Right lobe of liver (tissue), 6 donors: ENCODE data around the gene APBA1. TPM values are rescaled to one million over a fixed set of nuclear protein-coding genes. Genes with fewer than 3 reads are reported as not detected.
A peak's percentile ranks its signal among the peaks of the same experiment; 100 is the strongest.

Experiments used
- ATAC-seq, 4 donors: fragments of 200-7000 bp; cut with Tn5 transposase; one replicate each; pipeline ENCODE4 v1.9.1; 2020; ENCODE audit warnings: mild to moderate bottlenecking in 4 of 4, moderate library complexity in 4 of 4
- DNase-seq, 3 donors: peaks; one replicate each; pipeline ENCODE4 v3.0.0-alpha.2; 2020
- H3K27ac ChIP-seq, 3 donors: fragments of 200-600 bp; one replicate each; pipeline ENCODE4 v1.8.0; 2022
- H3K27me3 ChIP-seq, 2 donors: fragments of 200-600 bp; one replicate each; pipeline ENCODE4 v1.8.0; 2022
- H3K36me3 ChIP-seq, 4 donors: fragments of 200-600 bp; sonication (generic) in 1 of 4; one replicate each; pipeline versions ENCODE4 v1.5.1 to v1.8.0; 2017 to 2022; ENCODE audit warnings: control low read depth in 1 of 4
- H3K4me1 ChIP-seq, 4 donors: fragments of 200-600 bp; sonication (generic) in 1 of 4; one replicate each; pipeline versions ENCODE4 v1.5.1 to v1.8.0; 2017 to 2022; ENCODE audit warnings: control low read depth in 1 of 4
- H3K4me3 ChIP-seq, 3 donors: fragments of 200-600 bp; one replicate each; pipeline ENCODE4 v1.8.0; 2022
- H3K9me3 ChIP-seq, 4 donors: fragments of 200-600 bp; sonication (generic) in 1 of 4; one replicate each; pipeline versions ENCODE4 v1.5.1 to v1.8.0; 2017 to 2022; ENCODE audit warnings: control low read depth in 1 of 4
- CTCF ChIP-seq, 4 donors: fragments of 200-600 bp in 3 of 4; fragments of 450-650 bp in 1 of 4; IDR thresholded peaks; one replicate each; pipeline versions ENCODE4 v1.5.1 to v1.8.0; 2016 to 2022; ENCODE audit warnings: antibody characterized with exemption in 4 of 4, mild to moderate bottlenecking in 2 of 4
- POLR2A ChIP-seq: fragments of 450-650 bp; IDR thresholded peaks from one replicate; pipeline ENCODE4 v1.6.1; 2017; ENCODE audit warnings: antibody characterized with exemption, mild to moderate bottlenecking
- WGBS: methylation state at CpG from one replicate; pipeline ENCODE4 v1.1.6; 2018; ENCODE audit warnings: low coverage, low lambda C conversion rate; ENCODE audit not compliant: insufficient coverage; ENCODE audit errors: missing lambda C conversion rate; 5-methylcytosine and 5-hydroxymethylcytosine counted together
- intact Hi-C, 2 donors: fragments of 100-400 bp; cut with DNase I; formaldehyde crosslinking; loops; one replicate each; pipeline versions ENCODE4 v1.11.2 to v1.14.1; 2022
- total RNA-seq, 6 experiments: library from RNA; depleted of rRNA in 2 of 6; stranded (reverse); fragments of >200 nt in 2 of 6; fragmentation: NEBNext Ultra II Directional in 3 of 6; extraction: Animal tissue kit (Norgen Biotek cat#: 25700) in 3 of 6; gene quantifications; one replicate each; pipeline versions ENCODE4 v1.1.0 to v1.2.4, GENCODE V29; 2016 to 2023
- donor health status: DM: no; HTN: yes; CAD: no.
- donor health status: DM: no; HTN: no; CAD: no.
- donor health status: DM: no; HTN: no; CAD: no.
- donor health status: DM: no; HTN: yes; CAD: no.
- donor health status: DM: no; HTN: yes; CAD: no.

APBA1 gene
- total RNA-seq, 6 experiments from 2014 or later = 6.6 to 25.5 (median 16.7) TPM

GRCh38 chr9:69582018-69582417 is 90.2 kb downstream of the APBA1 start:
- Histone ChIP-seq H3K36me3 (no peaks in the 10 kb centered on the region), H3K27me3 (no peaks in the 10 kb centered on the region), H3K9me3 (no peaks in the 10 kb centered on the region), H3K4me1 (peaks cover 0 to 36% (median 16%) of the 10 kb centered on the region in 4 donors), H3K27ac (peak overlapping the region in 2 of 3 donors; percentile 78 to 82), H3K4me3 (no peak overlapping the region)
- TF ChIP-seq POLR2A (no peak), CTCF (IDR thresholded peaks at IDR 0.05) (no peak)
- 21% methylated on average over 5 of the region's 5 CpGs for WGBS
- intact Hi-C loops = no loop called here
- DNase-seq (no peak), ATAC-seq (peak in 2 of 4 donors; percentile 1 to 28)

DNA sequence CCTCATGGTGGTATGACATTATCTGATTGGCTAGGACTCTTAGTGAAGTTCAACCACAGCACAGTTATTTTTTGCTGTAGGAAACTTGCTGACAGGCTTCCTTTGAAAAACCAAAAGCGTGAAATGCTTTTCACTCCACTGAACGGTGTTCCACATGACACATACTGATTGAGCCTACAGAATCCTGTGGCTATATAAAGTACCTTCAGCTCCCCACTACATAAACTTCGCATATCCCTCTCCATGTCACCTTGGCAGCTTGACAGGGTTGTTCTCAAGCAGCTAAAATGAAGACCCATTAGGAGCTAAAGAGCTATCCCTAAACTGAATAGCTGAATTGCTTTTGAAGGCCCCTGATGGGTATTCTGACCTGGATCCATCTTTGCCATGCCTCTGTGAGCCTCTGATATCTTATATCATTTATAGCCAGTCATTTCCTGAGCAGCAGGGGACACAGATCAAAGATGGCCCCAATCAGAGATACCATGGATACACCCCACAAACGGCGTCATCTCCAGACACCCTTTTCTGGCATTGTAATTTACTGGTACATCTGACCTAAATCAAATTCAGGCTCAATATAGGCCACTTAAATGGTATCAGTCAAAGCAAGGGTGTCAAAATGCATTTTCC is 91.5 kb downstream of the APBA1 start:
- Histone ChIP-seq H3K27me3 (no peaks in the 10 kb centered on the region), H3K36me3 (no peaks in the 10 kb centered on the region), H3K4me3 (no peak overlapping the region), H3K27ac (peak overlapping the region; percentile 41 to 82 (median 78)), H3K4me1 (peaks cover 0 to 36% (median 16%) of the 10 kb centered on the region in 4 donors), H3K9me3 (no peaks in the 10 kb centered on the region)
- no peak for DNase-seq
- WGBS = 27% methylated on average over 5 of the region's 5 CpGs
- ATAC-seq = no peak
- intact Hi-C loops = no loop called here
- TF ChIP-seq CTCF (IDR thresholded peaks at IDR 0.05) (no peak), POLR2A (no peak)

DNA sequence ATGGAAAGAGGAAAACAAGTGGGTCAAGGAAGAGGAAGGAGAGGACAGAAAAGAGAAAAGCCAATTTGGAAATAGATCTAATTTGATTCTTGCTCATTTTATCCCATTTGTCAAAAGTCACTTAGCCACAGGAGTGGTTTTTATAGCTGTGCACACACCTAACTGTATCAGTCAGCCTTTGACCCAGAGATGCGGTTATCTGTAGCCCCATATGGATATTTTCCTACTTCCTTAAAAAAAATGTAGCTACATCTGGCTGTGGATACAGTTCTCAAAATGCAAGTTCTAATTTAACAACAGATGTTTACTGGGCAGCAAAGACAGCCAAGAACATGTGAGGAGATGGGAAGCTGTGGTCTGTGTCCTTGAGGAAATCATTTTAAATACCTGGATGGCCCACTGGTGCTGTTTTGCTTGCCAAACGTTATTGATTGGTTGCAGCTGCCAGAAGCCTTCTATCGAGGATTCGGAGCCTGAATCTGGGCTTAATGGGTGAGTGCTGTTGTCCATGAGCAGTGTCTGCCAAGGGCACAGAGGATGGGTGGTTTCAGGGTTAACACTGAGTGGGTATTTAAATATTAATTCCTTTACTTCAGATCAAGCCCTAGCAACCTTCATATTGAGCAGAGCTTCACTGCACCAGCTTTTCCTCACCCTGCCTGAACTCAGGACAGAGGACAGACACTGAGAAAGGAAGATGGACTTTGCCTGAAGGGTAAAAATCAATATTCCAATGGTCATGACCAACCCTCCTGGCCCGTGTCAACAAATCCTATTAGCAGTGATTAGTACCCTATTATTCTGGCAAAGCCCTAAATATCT is 92.2 kb downstream of the APBA1 start:
- WGBS = 31% methylated on average over 5 of the region's 5 CpGs
- Histone ChIP-seq H3K27me3 (no peaks in the 10 kb centered on the region), H3K9me3 (no peaks in the 10 kb centered on the region), H3K4me3 (peak overlapping the region in 2 of 3 donors; percentile 7 to 9), H3K4me1 (peaks cover 0 to 36% (median 16%) of the 10 kb centered on the region in 4 donors), H3K27ac (peak overlapping the region; percentile 41 to 82 (median 78)), H3K36me3 (no peaks in the 10 kb centered on the region)
- DNase-seq (peak; percentile 22 to 78 (median 58)), ATAC-seq (peak; percentile 83 to 93 (median 88))
- TF ChIP-seq POLR2A = no peak
- no peak for TF ChIP-seq CTCF (IDR thresholded peaks at IDR 0.05)
- intact Hi-C loops = no loop called here

- Histone ChIP-seq H3K36me3 (no peaks in the 10 kb centered on the region), H3K4me1 (peaks cover 0 to 41% (median 16%) of the 10 kb centered on the region in 4 donors), H3K9me3 (no peaks in the 10 kb centered on the region), H3K4me3 (no peak overlapping the region), H3K27ac (peak overlapping the region in 2 of 3 donors; percentile 78 to 82), H3K27me3 (no peaks in the 10 kb centered on the region)
- 66% methylated on average over 5 of the region's 6 CpGs for WGBS
- TF ChIP-seq POLR2A (no peak), CTCF (IDR thresholded peaks at IDR 0.05) (no peak)
- ATAC-seq = no peak
- intact Hi-C loops = no loop called here
- DNase-seq = no peak
Measured at GRCh38 chr9:69579032-69579758, 93.0 kb downstream of the APBA1 start.
